ENCODE measurements around the gene SSX2. TPM values are rescaled to one million over a fixed set of nuclear protein-coding genes. Genes with fewer than 3 reads are reported as not detected.
"Not testable (repeated sequence)": the region's sequence is repeated elsewhere in the genome, so short reads cannot be mapped to it uniquely, and the experiment has no call there.

Gene SSX2, protein sequence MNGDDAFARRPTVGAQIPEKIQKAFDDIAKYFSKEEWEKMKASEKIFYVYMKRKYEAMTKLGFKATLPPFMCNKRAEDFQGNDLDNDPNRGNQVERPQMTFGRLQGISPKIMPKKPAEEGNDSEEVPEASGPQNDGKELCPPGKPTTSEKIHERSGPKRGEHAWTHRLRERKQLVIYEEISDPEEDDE
- total RNA-seq (ENCODE audit: low replicate concordance): not detected in 2 replicates

DNA sequence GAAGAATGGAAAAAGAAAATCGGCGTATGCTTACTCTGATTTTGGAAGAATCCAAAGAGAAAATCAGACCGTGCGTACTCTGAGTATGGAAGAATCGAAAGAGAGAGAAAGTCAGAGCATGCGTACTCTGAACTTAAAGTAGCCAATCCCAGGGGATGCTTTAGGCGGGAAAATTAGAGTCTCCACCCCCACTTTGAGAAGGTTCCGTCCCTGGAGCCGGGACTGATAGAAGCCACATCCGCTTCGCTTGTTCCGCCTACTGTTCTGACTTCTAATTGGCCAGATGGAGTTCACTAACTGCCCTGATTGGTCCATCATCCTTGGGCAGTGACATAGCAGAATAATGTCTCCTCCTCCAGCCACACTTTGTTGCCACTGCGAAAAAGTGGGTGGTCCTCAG lies at the start of gene SSX2:
TSS of gene SSX2 (minus strand) at position 101 of the 400 bp plus-strand sequence. CDS start 1,429 bp downstream, outside the sequence.
- not testable (repeated sequence) for H3K4me1 ChIP-seq; H3K27ac ChIP-seq; H3K4me2 ChIP-seq; H3K9me3 ChIP-seq (ENCODE audit: low read depth); H3K79me2 ChIP-seq (ENCODE audit: low read depth); H3K4me3 Mint-ChIP-seq; H3K36me3 Mint-ChIP-seq; H3F3A ChIP-seq (ENCODE audit: low read depth); H2AFZ ChIP-seq (replicated peaks); H3K36me3 ChIP-seq; H3K9me3 Mint-ChIP-seq; H3K9ac ChIP-seq; H3K27me3 ChIP-seq; H3K27me3 Mint-ChIP-seq (ENCODE audit: insufficient read depth, low read depth); H3K27ac Mint-ChIP-seq; H3K4me1 Mint-ChIP-seq; H4K20me1 ChIP-seq (ENCODE audit: low read depth); DNase-seq (ENCODE audit: low spot score); H3K4me3 ChIP-seq

DNA sequence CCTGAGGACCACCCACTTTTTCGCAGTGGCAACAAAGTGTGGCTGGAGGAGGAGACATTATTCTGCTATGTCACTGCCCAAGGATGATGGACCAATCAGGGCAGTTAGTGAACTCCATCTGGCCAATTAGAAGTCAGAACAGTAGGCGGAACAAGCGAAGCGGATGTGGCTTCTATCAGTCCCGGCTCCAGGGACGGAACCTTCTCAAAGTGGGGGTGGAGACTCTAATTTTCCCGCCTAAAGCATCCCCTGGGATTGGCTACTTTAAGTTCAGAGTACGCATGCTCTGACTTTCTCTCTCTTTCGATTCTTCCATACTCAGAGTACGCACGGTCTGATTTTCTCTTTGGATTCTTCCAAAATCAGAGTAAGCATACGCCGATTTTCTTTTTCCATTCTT lies 44.0 kb upstream of the SSX2 start, which contains the start of gene SSX2B:
TSS of gene SSX2B (plus strand) at position 301 of the 400 bp plus-strand sequence. CDS start 1,429 bp downstream, outside the sequence.
- not testable (repeated sequence) for H3K9me3 Mint-ChIP-seq; H4K20me1 ChIP-seq (ENCODE audit: low read depth)

DNA sequence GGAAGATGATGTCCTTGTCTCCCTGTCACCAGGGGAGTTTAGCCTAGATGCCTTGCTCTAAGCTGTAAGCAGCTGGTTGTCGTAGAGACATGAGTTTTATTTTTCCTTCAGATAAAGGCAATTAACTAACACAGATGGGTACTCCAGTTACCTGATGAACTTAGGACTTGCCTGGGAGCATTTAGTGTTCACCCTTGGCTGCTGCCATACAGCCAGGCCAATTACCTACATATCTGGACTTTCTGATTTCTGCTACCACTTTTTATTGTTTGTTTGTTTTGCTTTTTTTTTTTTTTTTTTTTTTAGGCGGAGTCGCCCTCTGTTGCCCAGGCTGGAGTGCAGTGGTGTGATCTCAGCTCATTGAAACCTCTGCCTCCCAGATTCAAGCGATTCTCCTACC lies 14.9 kb downstream of the SSX2 start:
- not testable (repeated sequence) for DNase-seq (ENCODE audit: low spot score); H2AFZ ChIP-seq (replicated peaks); H3K9me3 Mint-ChIP-seq; H3K4me3 ChIP-seq; H3K27ac Mint-ChIP-seq; H3K4me2 ChIP-seq; H3K4me3 Mint-ChIP-seq; H4K20me1 ChIP-seq (ENCODE audit: low read depth); H3K9ac ChIP-seq; H3K4me1 ChIP-seq; H3K9me3 ChIP-seq (ENCODE audit: low read depth); H3K27me3 ChIP-seq; H3K36me3 Mint-ChIP-seq; H3F3A ChIP-seq (ENCODE audit: low read depth); H3K27me3 Mint-ChIP-seq (ENCODE audit: insufficient read depth, low read depth); H3K4me1 Mint-ChIP-seq; H3K36me3 ChIP-seq; H3K27ac ChIP-seq; H3K79me2 ChIP-seq (ENCODE audit: low read depth)

More for the DNA sequence above, 44.0 kb upstream of the SSX2 start, which contains the start of gene SSX2B:
- H3K27ac Mint-ChIP-seq; H3K4me3 Mint-ChIP-seq; H3K4me1 Mint-ChIP-seq; H3K4me1 ChIP-seq; H3K27me3 Mint-ChIP-seq (ENCODE audit: insufficient read depth, low read depth); H3K36me3 Mint-ChIP-seq; H3K9me3 ChIP-seq (ENCODE audit: low read depth); H3K36me3 ChIP-seq; H3F3A ChIP-seq (ENCODE audit: low read depth); H3K4me3 ChIP-seq; H3K79me2 ChIP-seq (ENCODE audit: low read depth); H3K27ac ChIP-seq; H3K9ac ChIP-seq; H3K4me2 ChIP-seq; DNase-seq (ENCODE audit: low spot score); H3K27me3 ChIP-seq; H2AFZ ChIP-seq (replicated peaks): not testable (repeated sequence)

DNA sequence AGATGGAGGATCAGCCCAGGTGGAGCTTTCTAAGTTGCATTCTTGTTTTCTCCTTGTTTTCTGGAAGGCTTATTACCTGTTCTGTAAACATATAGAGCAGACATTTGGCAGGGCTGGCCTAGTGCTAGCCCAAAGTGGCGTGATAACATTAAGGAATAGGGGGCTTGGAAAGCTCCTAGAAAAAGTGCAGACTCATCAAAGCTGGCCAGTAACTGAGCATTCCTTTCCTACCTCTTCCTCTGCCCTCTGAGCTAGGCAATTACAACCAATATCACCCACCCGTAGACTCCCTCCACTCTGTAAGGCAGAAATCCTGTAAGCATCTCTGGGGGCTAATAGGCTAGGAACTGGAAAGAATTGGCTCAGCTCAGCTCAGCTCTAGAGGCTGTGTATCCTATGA lies 44.8 kb downstream of the SSX2 start:
- H4K20me1 ChIP-seq (ENCODE audit: low read depth); H3K36me3 Mint-ChIP-seq; H3K9me3 ChIP-seq (ENCODE audit: low read depth); H3K27ac ChIP-seq; H3K4me2 ChIP-seq; H3K9me3 Mint-ChIP-seq; H2AFZ ChIP-seq (replicated peaks); H3K27me3 ChIP-seq; DNase-seq (ENCODE audit: low spot score); H3K9ac ChIP-seq; H3K79me2 ChIP-seq (ENCODE audit: low read depth); H3K27me3 Mint-ChIP-seq (ENCODE audit: insufficient read depth, low read depth); H3K36me3 ChIP-seq; H3K4me1 Mint-ChIP-seq; H3K4me1 ChIP-seq; H3K27ac Mint-ChIP-seq; H3F3A ChIP-seq (ENCODE audit: low read depth); H3K4me3 ChIP-seq; H3K4me3 Mint-ChIP-seq: not testable (repeated sequence)

DNA sequence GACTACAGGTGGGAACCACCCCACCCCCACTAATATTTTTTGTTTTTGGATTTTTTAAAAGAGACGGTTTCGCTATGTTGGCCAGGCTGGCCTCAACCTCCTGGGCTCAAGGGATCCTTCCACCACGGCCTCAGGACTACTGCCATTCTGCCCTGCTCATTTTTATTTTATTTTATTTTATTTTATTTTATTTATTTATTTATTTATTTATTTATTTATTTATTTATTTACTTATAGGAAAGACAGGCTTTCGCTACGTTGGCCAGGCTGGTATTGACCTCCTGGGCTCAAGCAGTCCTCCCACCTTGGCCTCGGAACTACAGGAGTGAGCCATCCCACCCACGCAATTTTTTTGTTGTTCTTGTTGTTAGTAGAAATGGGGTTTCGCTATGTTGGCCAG lies 51.5 kb downstream of the SSX2 start:
- not testable (repeated sequence) for H3K4me2 ChIP-seq; H3K36me3 ChIP-seq; H3K4me3 ChIP-seq; H3K27ac Mint-ChIP-seq; DNase-seq (ENCODE audit: low spot score); H3K4me3 Mint-ChIP-seq; H3K27ac ChIP-seq; H3K79me2 ChIP-seq (ENCODE audit: low read depth); H3K4me1 ChIP-seq; H3K9me3 ChIP-seq (ENCODE audit: low read depth); H2AFZ ChIP-seq (replicated peaks); H4K20me1 ChIP-seq (ENCODE audit: low read depth); H3K27me3 ChIP-seq; H3K9ac ChIP-seq; H3K4me1 Mint-ChIP-seq; H3F3A ChIP-seq (ENCODE audit: low read depth); H3K27me3 Mint-ChIP-seq (ENCODE audit: insufficient read depth, low read depth); H3K36me3 Mint-ChIP-seq
- peaks cover 14% of the 10 kb centered on the region for H3K9me3 Mint-ChIP-seq

DNA sequence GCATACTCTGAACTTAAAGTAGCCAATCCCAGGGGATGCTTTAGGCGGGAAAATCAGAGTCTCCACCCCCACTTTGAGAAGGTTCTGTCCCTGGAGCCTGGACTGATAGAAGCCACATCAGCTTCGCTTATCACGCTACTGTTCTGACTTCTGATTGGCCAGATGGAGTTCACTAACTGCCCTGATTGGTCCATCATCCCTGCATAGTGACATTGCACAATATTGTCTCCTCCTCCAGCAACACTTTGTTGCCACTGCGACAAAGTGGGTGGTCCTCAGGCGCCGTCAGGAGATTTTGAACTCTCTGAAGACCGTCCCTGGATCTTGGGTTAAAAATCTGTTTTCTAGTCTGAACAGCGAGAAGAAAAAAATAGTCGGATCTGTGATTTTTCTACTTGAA lies 52.2 kb downstream of the SSX2 start, which contains the start of gene SSX7:
TSS of gene SSX7 (minus strand) at position 101 of the 400 bp plus-strand sequence. CDS start 1,428 bp downstream, outside the sequence.
- not testable (repeated sequence) for H3K4me3 ChIP-seq; H3K36me3 Mint-ChIP-seq; H3K9me3 ChIP-seq (ENCODE audit: low read depth); H3K4me1 Mint-ChIP-seq; H3K79me2 ChIP-seq (ENCODE audit: low read depth); H3K4me2 ChIP-seq; H3K4me3 Mint-ChIP-seq; H4K20me1 ChIP-seq (ENCODE audit: low read depth); H3K27me3 ChIP-seq; H3F3A ChIP-seq (ENCODE audit: low read depth); H3K4me1 ChIP-seq; H3K27me3 Mint-ChIP-seq (ENCODE audit: insufficient read depth, low read depth); H3K27ac Mint-ChIP-seq; DNase-seq (ENCODE audit: low spot score); H3K9ac ChIP-seq; H3K27ac ChIP-seq; H3K36me3 ChIP-seq; H2AFZ ChIP-seq (replicated peaks)
- H3K9me3 Mint-ChIP-seq: peaks cover 14% of the 10 kb centered on the region

DNA sequence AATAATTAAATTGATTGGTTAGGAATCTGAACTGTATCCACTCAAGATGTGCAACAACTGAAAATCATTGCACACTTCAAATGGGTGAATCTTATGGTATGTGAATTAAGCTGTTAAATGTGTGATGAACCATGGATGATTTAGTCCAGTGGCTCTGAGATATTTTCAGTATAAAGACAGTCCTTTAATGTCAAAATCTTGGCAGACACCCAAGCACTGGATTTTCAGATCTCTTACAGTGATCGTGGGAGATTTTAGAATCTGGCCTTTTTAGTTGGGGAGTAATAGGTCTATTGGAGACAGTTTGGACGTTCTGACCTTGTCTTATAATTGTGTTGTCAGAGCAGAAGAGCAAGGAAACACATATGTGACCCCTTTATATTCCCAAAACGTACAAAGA lies 56.3 kb downstream of the SSX2 start:
- not testable (repeated sequence) for DNase-seq (ENCODE audit: low spot score); H3F3A ChIP-seq (ENCODE audit: low read depth); H3K4me3 ChIP-seq; H3K4me2 ChIP-seq; H2AFZ ChIP-seq (replicated peaks); H3K36me3 Mint-ChIP-seq; H3K27ac ChIP-seq; H3K27ac Mint-ChIP-seq; H3K4me3 Mint-ChIP-seq; H3K27me3 Mint-ChIP-seq (ENCODE audit: insufficient read depth, low read depth); H3K36me3 ChIP-seq; H3K27me3 ChIP-seq; H3K9ac ChIP-seq; H3K9me3 ChIP-seq (ENCODE audit: low read depth); H3K4me1 Mint-ChIP-seq; H3K4me1 ChIP-seq; H3K79me2 ChIP-seq (ENCODE audit: low read depth); H4K20me1 ChIP-seq (ENCODE audit: low read depth)
- peaks cover 14% of the 10 kb centered on the region for H3K9me3 Mint-ChIP-seq

DNA sequence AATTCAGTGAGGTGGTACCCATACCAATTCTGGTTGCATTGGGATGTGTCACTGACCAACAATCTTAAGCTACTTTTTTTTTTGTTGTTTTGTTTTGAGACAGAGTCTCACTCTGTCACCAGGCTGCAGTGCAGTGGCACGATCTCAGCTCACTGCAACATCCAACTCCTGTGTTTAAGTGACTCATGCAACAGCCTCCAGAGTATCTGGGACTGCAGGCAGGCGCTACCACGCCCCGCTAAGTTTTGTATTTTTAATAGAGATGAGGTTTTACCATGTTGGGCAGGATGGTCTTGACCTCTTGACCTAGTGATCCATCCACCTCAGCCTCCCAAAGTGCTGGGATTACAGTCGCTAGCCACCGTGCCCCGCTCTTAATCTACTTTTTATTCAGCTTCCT lies 58.0 kb downstream of the SSX2 start:
- H3K4me3 Mint-ChIP-seq; H3K79me2 ChIP-seq (ENCODE audit: low read depth); H3K4me1 ChIP-seq; H3F3A ChIP-seq (ENCODE audit: low read depth); DNase-seq (ENCODE audit: low spot score); H3K36me3 Mint-ChIP-seq; H2AFZ ChIP-seq (replicated peaks); H3K9me3 ChIP-seq (ENCODE audit: low read depth); H3K4me2 ChIP-seq; H3K9me3 Mint-ChIP-seq; H4K20me1 ChIP-seq (ENCODE audit: low read depth); H3K9ac ChIP-seq; H3K27me3 ChIP-seq; H3K4me1 Mint-ChIP-seq; H3K4me3 ChIP-seq; H3K36me3 ChIP-seq; H3K27ac ChIP-seq; H3K27me3 Mint-ChIP-seq (ENCODE audit: insufficient read depth, low read depth); H3K27ac Mint-ChIP-seq: not testable (repeated sequence)
